HepG2 (cell line): ENCODE results near the gene TP53. TPM values are rescaled to one million over a fixed set of nuclear protein-coding genes. Genes with fewer than 3 reads are reported as not detected.

Experiments
- ATAC-seq: fragments of 200-7000 bp; cut with Tn5 transposase; 3 replicates; pipeline ENCODE4 v1.9.1; 2020; ENCODE audit warnings: mild to moderate bottlenecking, moderate library complexity
- Bru-seq: library from RNA; stranded (reverse); fragments of 400-500 nt; gene quantifications from one replicate; lab custom pipeline; 2021; lab: Mats Ljungman, UMichigan
- BruChase-seq, 2 experiments: library from RNA; stranded (reverse); fragments of 400-500 nt; gene quantifications; one replicate each; lab custom pipeline; 2021; lab: Mats Ljungman, UMichigan
- BruUV-seq: library from RNA; stranded (reverse); fragments of 400-500 nt; replicated peaks from 2 replicates; lab custom pipeline; 2021; lab: Mats Ljungman, UMichigan
- CTCF ChIA-PET: fragments of 300-600 bp; formaldehyde crosslinking; extraction: SDS; loops from one replicate; lab custom pipeline; 2021; ENCODE audit warnings: low total read pairs, inconsistent platforms, low intra/inter-chr PET ratio; lab: Yijun Ruan, JAX
- POLR2A ChIA-PET: fragments of 350-600 bp; sonication (Branson Sonifier 250); formaldehyde crosslinking; loops from one replicate; lab custom pipeline; 2020; ENCODE audit warnings: antibody characterized with exemption, inconsistent platforms; lab: Yijun Ruan, JAX
- DNase-seq: peaks from one replicate; pipeline ENCODE4 v3.0.0-alpha.2; 2015; ENCODE audit warnings: low spot score
- FAIRE-seq: peaks from 3 replicates; lab custom pipeline; 2011; peaks lifted over from hg19 to GRCh38; lab: Jason Lieb, UNC
- H2AFZ ChIP-seq: one replicate; pipeline ENCODE4 v1.6.1; 2011; ENCODE audit warnings: low read length, inconsistent platforms
- H3K27ac ChIP-seq: fragments of 300-600 bp; 3 replicates; pipeline ENCODE4 v1.8.0; 2011; ENCODE audit warnings: mixed run types, mild to moderate bottlenecking, mixed read lengths, low read length, inconsistent platforms; ENCODE audit not compliant: insufficient read depth; ENCODE audit errors: extremely low read length
- H3K27me3 ChIP-seq, 2 experiments: fragments of 200-600 bp in 1 of 2; 2 replicates in 1 of 2; 3 replicates in 1 of 2; pipeline versions ENCODE4 v1.6.0 to v1.8.0; 2011; ENCODE audit warnings: low read length in 2 of 2, mild to moderate bottlenecking in 2 of 2, moderate library complexity in 2 of 2, inconsistent platforms in 1 of 2; ENCODE audit not compliant: insufficient read depth in 2 of 2, control insufficient read depth in 1 of 2
- H3K36me3 ChIP-seq, 2 experiments: fragments of 200-600 bp in 1 of 2; replicated peaks in 1 of 2; 2 replicates in 1 of 2; 3 replicates in 1 of 2; pipeline versions ENCODE4 v1.5.1 to v1.8.0; 2011; ENCODE audit warnings: low read length in 2 of 2, inconsistent platforms in 1 of 2; ENCODE audit not compliant: insufficient read depth in 2 of 2, control insufficient read depth in 1 of 2
- H3K4me1 ChIP-seq: 2 replicates; pipeline ENCODE4 v1.5.1; 2012; ENCODE audit warnings: low read length, inconsistent platforms; ENCODE audit not compliant: insufficient read depth
- H3K4me2 ChIP-seq: 2 replicates; pipeline ENCODE4 v1.6.0; 2011; ENCODE audit warnings: low read depth, low read length, inconsistent platforms
- H3K4me3 ChIP-seq, 3 experiments: fragments of 200-600 bp in 1 of 3; sonication (generic), shearing (Covaris generic) in 1 of 3; replicated peaks in 1 of 3; 2 replicates each; pipeline ENCODE4 v1.5.1; 2011 to 2016; ENCODE audit warnings: low read length in 3 of 3, inconsistent platforms in 2 of 3, low read depth in 2 of 3, mild to moderate bottlenecking in 2 of 3, control low read depth in 1 of 3, mixed read lengths in 1 of 3; ENCODE audit not compliant: insufficient read depth in 1 of 3
- H3K79me2 ChIP-seq: one replicate; pipeline ENCODE4 v1.6.1; 2011; ENCODE audit warnings: low read length, inconsistent platforms; ENCODE audit not compliant: insufficient read depth
- H3K9ac ChIP-seq: 2 replicates; pipeline ENCODE4 v1.6.0; 2011; ENCODE audit warnings: mild to moderate bottlenecking, low read depth, low read length, inconsistent platforms; ENCODE audit not compliant: insufficient read depth
- H3K9me3 ChIP-seq: 2 replicates; pipeline ENCODE4 v1.5.1; 2012; ENCODE audit warnings: mild to moderate bottlenecking, low read length
- H4K20me1 ChIP-seq: 2 replicates; pipeline ENCODE4 v1.6.0; 2011; ENCODE audit warnings: inconsistent platforms, mild to moderate bottlenecking, low read length, moderate library complexity; ENCODE audit not compliant: insufficient read depth
- BORCS8-MEF2B ChIP-seq: sonication (generic); formaldehyde crosslinking; IDR thresholded peaks from 2 replicates; pipeline ENCODE4 v1.8.0; 2022; ENCODE audit warnings: mild to moderate bottlenecking, missing genetic modification reagents
- CREB1 ChIP-seq, 2 experiments: fragments of 450-650 bp in 1 of 2; IDR thresholded peaks; 2 replicates each; pipeline ENCODE4 v1.6.1; 2016 to 2017; ENCODE audit warnings: control low read depth in 1 of 2, mild to moderate bottlenecking in 1 of 2, missing compliant biosample characterization in 1 of 2, missing genetic modification characterization in 1 of 2
- GATAD1 ChIP-seq: IDR thresholded peaks from 2 replicates; pipeline ENCODE4 v1.6.1; 2016; ENCODE audit warnings: missing genetic modification reagents, missing compliant biosample characterization
- IKZF5 ChIP-seq: IDR thresholded peaks from 2 replicates; pipeline ENCODE4 v1.6.1; 2018; ENCODE audit warnings: missing genetic modification reagents, mild to moderate bottlenecking, missing compliant biosample characterization
- IRF9 ChIP-seq: sonication (generic); formaldehyde crosslinking; IDR thresholded peaks from 2 replicates; pipeline ENCODE4 v1.8.0; 2022; ENCODE audit warnings: missing genetic modification reagents, mild to moderate bottlenecking, borderline replicate concordance
- MAX ChIP-seq: IDR thresholded peaks from 2 replicates; pipeline ENCODE4 v1.6.1; 2012; ENCODE audit warnings: inconsistent platforms
- RXRA ChIP-seq: sonication (generic); formaldehyde crosslinking; IDR thresholded peaks from 2 replicates; pipeline ENCODE4 v1.5.1; 2020; ENCODE audit warnings: missing genetic modification reagents
- TGIF2 ChIP-seq: IDR thresholded peaks from 2 replicates; pipeline ENCODE4 v1.6.1; 2016; ENCODE audit warnings: control low read depth, missing compliant biosample characterization
- YEATS4 ChIP-seq: sonication (generic); formaldehyde crosslinking; IDR thresholded peaks from 2 replicates; pipeline ENCODE4 v1.4.0; 2020; ENCODE audit warnings: missing genetic modification reagents, borderline replicate concordance
- ZFP36L1 ChIP-seq: sonication (generic); formaldehyde crosslinking; IDR thresholded peaks from 2 replicates; pipeline ENCODE4 v1.8.0; 2022; ENCODE audit warnings: mild to moderate bottlenecking, missing genetic modification reagents, moderate library complexity
- ZFP37 ChIP-seq: sonication (generic); formaldehyde crosslinking; IDR thresholded peaks from 2 replicates; pipeline ENCODE4 v1.4.0; 2020; ENCODE audit warnings: missing genetic modification reagents, borderline replicate concordance
- ZNF331 ChIP-seq: sonication (generic); formaldehyde crosslinking; IDR thresholded peaks from 2 replicates; pipeline ENCODE4 v1.4.0; 2020; ENCODE audit warnings: missing genetic modification reagents
- ZNF337 ChIP-seq: sonication (generic); formaldehyde crosslinking; IDR thresholded peaks from 2 replicates; pipeline ENCODE4 v1.5.1; 2020; ENCODE audit warnings: missing genetic modification reagents, low read depth, mild to moderate bottlenecking, borderline replicate concordance
- WGBS: methylation state at CpG from one replicate; pipeline ENCODE4 v1.1.6; 2017; ENCODE audit warnings: low lambda C conversion rate; 5-methylcytosine and 5-hydroxymethylcytosine counted together
- in situ Hi-C: cut with HindIII; loops from 2 replicates; pipeline ENCODE4 v1.10.0; 2017; ENCODE audit warnings: low pct_unique_long_range_greater_than_20kb; ENCODE audit not compliant: extremely low pct_ligation_motif_present
- intact Hi-C: fragments of 100-400 bp; cut with micrococcal nuclease; formaldehyde crosslinking; loops from one replicate; pipeline ENCODE4 v1.10.0; 2022; ENCODE audit not compliant: unreplicated experiment
- long read RNA-seq, 2 experiments: library from RNA in 1 of 2; library from polyadenylated mRNA in 1 of 2; stranded (forward) in 1 of 2; unstranded in 1 of 2; transcript quantifications; one replicate each; pipeline ENCODE4 v2.0.0, GENCODE V29; 2019 to 2022
- polyA minus RNA-seq, 3 experiments: library from RNA; depleted of rRNA, polyadenylated mRNA; stranded (reverse); fragments of >200 nt; gene quantifications; 2 replicates each; pipeline ENCODE4 v1.2.3, GENCODE V29; 2011; ENCODE audit warnings: low replicate concordance in 1 of 3
- polyA plus RNA-seq, 8 experiments: library from polyadenylated mRNA; depleted of rRNA in 3 of 8; stranded (reverse) in 7 of 8; unstranded in 1 of 8; fragments of >200 nt; fragmentation: Illumina TruSeq in 4 of 8; extraction: Trizol in 4 of 8; gene quantifications; 2 replicates each; pipeline versions ENCODE4 v1.2.1 to v1.2.3, GENCODE V29; 2011 to 2016; ENCODE audit warnings: low read depth in 4 of 8, missing spikeins in 1 of 8, mixed read lengths in 1 of 8; ENCODE audit not compliant: insufficient read depth in 1 of 8
- total RNA-seq, 5 experiments: library from RNA; depleted of rRNA; stranded (reverse); fragments of >200 nt; fragmentation: Illumina TruSeq; extraction: Trizol; gene quantifications; 2 replicates each; pipeline ENCODE4 v1.2.3, GENCODE V29; 2016; ENCODE audit warnings: low read depth in 1 of 5

The TP53 gene
- 29.9 and 35.0 TPM in 2 replicates for total RNA-seq (2016; rRNA removed; fragmentation: Illumina TruSeq; extraction: Trizol)
- total RNA-seq (2016; cell fraction: cytosol; rRNA removed; fragmentation: Illumina TruSeq; extraction: Trizol; ENCODE audit: low read depth), result 7.4 and 8.1 TPM in 2 replicates
- total RNA-seq (2016; cell fraction: insoluble cytoplasmic fraction; rRNA removed; fragmentation: Illumina TruSeq; extraction: Trizol), result 30.5 and 32.0 TPM in 2 replicates
- total RNA-seq (2016; cell fraction: membrane; rRNA removed; fragmentation: Illumina TruSeq; extraction: Trizol), result 23.8 and 26.1 TPM in 2 replicates
- total RNA-seq (2016; cell fraction: nucleus; rRNA removed; fragmentation: Illumina TruSeq; extraction: Trizol), result 19.9 and 21.8 TPM in 2 replicates
- 17.1 and 19.8 TPM in 2 replicates for polyA plus RNA-seq (2011; rRNA removed)
- 14.9 and 15.3 TPM in 2 replicates for polyA plus RNA-seq (2011; cell fraction: cytosol; rRNA removed)
- polyA plus RNA-seq (2011; cell fraction: nucleus; rRNA removed), result 24.8 and 25.1 TPM in 2 replicates
- polyA plus RNA-seq (2012), result 23.2 and 32.7 TPM in 2 replicates
- polyA plus RNA-seq (2016; cell fraction: cytosol; fragmentation: Illumina TruSeq; extraction: Trizol; ENCODE audit: low read depth), result 4.3 and 5.3 TPM in 2 replicates
- polyA plus RNA-seq (2016; cell fraction: insoluble cytoplasmic fraction; fragmentation: Illumina TruSeq; extraction: Trizol; ENCODE audit: low read depth), result 40.7 and 45.0 TPM in 2 replicates
- 13.3 and 15.8 TPM in 2 replicates for polyA plus RNA-seq (2016; cell fraction: membrane; fragmentation: Illumina TruSeq; extraction: Trizol; ENCODE audit: low read depth)
- 36.9 and 39.3 TPM in 2 replicates for polyA plus RNA-seq (2016; cell fraction: nucleus; fragmentation: Illumina TruSeq; extraction: Trizol; ENCODE audit: insufficient read depth, low read depth)
- 22.4 and 24.9 TPM in 2 replicates for polyA minus RNA-seq (2011; rRNA and poly(A)+ RNA removed; ENCODE audit: low replicate concordance)
- 18.2 and 23.9 TPM in 2 replicates for polyA minus RNA-seq (2011; cell fraction: cytosol; rRNA and poly(A)+ RNA removed)
- 13.0 and 14.8 TPM in 2 replicates for polyA minus RNA-seq (2011; cell fraction: nucleus; rRNA and poly(A)+ RNA removed)
- percentile 72 among the genes with signal in this experiment for Bru-seq, nascent RNA
- BruChase-seq, experiment 1, labeled RNA remaining after a 6-hour chase, result percentile 80 among the genes with signal in this experiment
- BruChase-seq, experiment 2, labeled RNA remaining after a 2-hour chase, result percentile 75 among the genes with signal in this experiment
- long read RNA-seq, experiment 1, transcript TP53-227 (11 exons, 2,579 nt), result major isoform, 6 of 26 reads
- long read RNA-seq, experiment 1, partial matches to known transcripts, result 4 of 26 reads
- long read RNA-seq, experiment 1, other reads (novel, unspliced or antisense), result 15 of 26 reads
- long read RNA-seq, experiment 2, transcript TP53-227 (11 exons, 2,579 nt), result major isoform, 41 of 106 reads
- long read RNA-seq, experiment 2, partial matches to known transcripts, result 10 of 106 reads
- long read RNA-seq, experiment 2, other reads (novel, unspliced or antisense), result 51 of 106 reads

- Histone ChIP-seq H3K4me2 (peak within 1 kb of the TSS; percentile 98), H3K9me3 (no peaks in the 10 kb centered on the region), H3K4me3 (peak within 1 kb of the TSS; percentile 93 to 98 (median 95)), H2AFZ (peak within 1 kb of the TSS; percentile 96), H3K4me1 (peaks cover 33% of the 10 kb centered on the region), H3K36me3 (no peaks in the 10 kb centered on the region; a peak in 1 of 5 replicates), H3K79me2 (peaks cover 52% of the 10 kb centered on the region), H3K27ac (peak within 1 kb of the TSS; percentile 95), H3K9ac (peak within 1 kb of the TSS; percentile 97), H4K20me1 (no peaks in the 10 kb centered on the region; the same call in 1 of the 2 replicates), H3K27me3 (no peaks in the 10 kb centered on the region; a peak in 1 of 5 replicates)
- ChIA-PET CTCF (interaction anchor here (1.3 to 1.8 kb wide), 3 partner anchors 30 to 101 kb away, joined by 3 to 12 read pairs (median 5); partner anchors contain the start of gene DNAH2), POLR2A (interaction anchor here (0.7 to 5.5 kb wide), 43 partner anchors 10 to 642 kb away, joined by 3 to 89 read pairs (median 6); partner anchors contain the start of genes ATP1B2, BORCS6, CD68 and CHRNB1)
- DNase-seq (peak; percentile 90), FAIRE-seq (peak; percentile 90), ATAC-seq (peak; percentile 65)
- intact Hi-C loops (loop anchor here (5.0 kb wide), 2 partner anchors 55 to 115 kb away; partner anchors contain the start of gene SHBG), in situ Hi-C loops (loop anchor here (5.0 kb wide), 2 partner anchors 55 to 100 kb away; partner anchors contain the start of gene SHBG)
- BruUV-seq, result no TSS peak
- WGBS, result 0% methylated on average over 23 of the region's 30 CpGs
- TF ChIP-seq YEATS4 (CRISPR knock-in tag) (peak; percentile 57), ZFP36L1 (CRISPR knock-in tag) (0 out of 2 replicates have a peak, but pooled peaks have one; percentile 19), RXRA (0 out of 2 replicates have a peak, but pooled peaks have one; percentile 40), ZNF331 (CRISPR knock-in tag) (0 out of 2 replicates have a peak, but pooled peaks have one; percentile 31), ZFP37 (CRISPR knock-in tag) (0 out of 2 replicates have a peak, but pooled peaks have one; percentile 74), IKZF5 (CRISPR knock-in tag) (peak; percentile 46; the same call in 1 of the 2 replicates), MAX (peak; percentile 97), ZNF337 (CRISPR knock-in tag) (no peak), TGIF2 (CRISPR knock-in tag) (peak; percentile 74; the same call in 1 of the 2 replicates), GATAD1 (CRISPR knock-in tag) (peak; percentile 86), IRF9 (CRISPR knock-in tag) (no peak), CREB1 (IDR thresholded peaks at IDR 0.05) (peak; percentile 29; the same call in 1 of the 2 replicates), CREB1 (CRISPR knock-in tag; IDR thresholded peaks at IDR 0.05) (peak; percentile 65; the same call in 1 of the 2 replicates), BORCS8-MEF2B (CRISPR knock-in tag) (peak; percentile 81; the same call in 1 of the 2 replicates)
Measured at GRCh38 chr17:7687072-7687907, at the start of gene TP53. Gene TP53, minus strand, starts transcription at chr17:7687490. Its CDS starts 10,896 bp downstream, at chr17:7676594.
